Glutamatergic neuron (in vitro differentiated cells): ENCODE data around the gene SLC25A18. TPM values are rescaled to one million over a fixed set of nuclear protein-coding genes. Genes with fewer than 3 reads are reported as not detected.
A peak's percentile ranks its signal among the peaks of the same experiment; 100 is the strongest.

ENCODE experiments used
- DNase-seq: peaks from one replicate; pipeline ENCODE4 v3.0.0; 2022
- H3K27ac Mint-ChIP-seq: one replicate; pipeline ENCODE4 v1.8.0; 2020; ENCODE audit warnings: mild to moderate bottlenecking, mixed read lengths, inconsistent platforms; ENCODE audit not compliant: unreplicated experiment
- H3K27me3 Mint-ChIP-seq: one replicate; pipeline ENCODE4 v1.8.0; 2020; ENCODE audit warnings: mild to moderate bottlenecking, moderate library complexity, mixed read lengths, inconsistent platforms; ENCODE audit not compliant: unreplicated experiment
- H3K36me3 Mint-ChIP-seq: one replicate; pipeline ENCODE4 v1.8.0; 2020; ENCODE audit warnings: mild to moderate bottlenecking, mixed read lengths, inconsistent platforms; ENCODE audit not compliant: unreplicated experiment
- H3K4me1 Mint-ChIP-seq: one replicate; pipeline ENCODE4 v1.8.0; 2020; ENCODE audit warnings: mild to moderate bottlenecking, low read depth, mixed read lengths, inconsistent platforms; ENCODE audit not compliant: unreplicated experiment
- H3K4me3 Mint-ChIP-seq: one replicate; pipeline ENCODE4 v1.8.0; 2020; ENCODE audit warnings: mild to moderate bottlenecking, mixed read lengths, inconsistent platforms; ENCODE audit not compliant: unreplicated experiment
- H3K9me3 Mint-ChIP-seq: one replicate; pipeline ENCODE4 v1.8.0; 2020; ENCODE audit warnings: mild to moderate bottlenecking, moderate library complexity, mixed read lengths, inconsistent platforms; ENCODE audit not compliant: unreplicated experiment
- CTCF ChIP-seq: fragments of 200-600 bp; sonication (generic); IDR thresholded peaks from one replicate; pipeline ENCODE4 v1.5.0; 2021; ENCODE audit not compliant: partially characterized antibody, unreplicated experiment
- total RNA-seq: library from RNA; stranded (reverse); fragmentation: NEBNext Ultra II Directional; extraction: Animal tissue kit (Norgen Biotek cat#: 25700); gene quantifications from one replicate; pipeline ENCODE4 v1.2.1, GENCODE V29; 2021; ENCODE audit not compliant: unreplicated experiment

Gene SLC25A18
- total RNA-seq, 1 donor from 2014 or later = 6.4 TPM

- TF ChIP-seq CTCF = no peak
- Mint-ChIP-seq H3K36me3 (no peaks in the 10 kb centered on the region), H3K27me3 (peaks cover 11% of the 10 kb centered on the region), H3K9me3 (peaks cover 2% of the 10 kb centered on the region), H3K27ac (peak overlapping the region; percentile 43), H3K4me3 (no peak overlapping the region), H3K4me1 (peaks cover 3% of the 10 kb centered on the region)
- DNase-seq = no peak
Observed at GRCh38 chr22:17576470-17576869, 13.2 kb downstream of the SLC25A18 start.

- TF ChIP-seq CTCF = no peak
- Mint-ChIP-seq H3K36me3 (no peaks in the 10 kb centered on the region), H3K4me1 (peaks cover 3% of the 10 kb centered on the region), H3K27ac (no peak overlapping the region), H3K4me3 (no peak overlapping the region), H3K9me3 (peaks cover 4% of the 10 kb centered on the region), H3K27me3 (peaks cover 9% of the 10 kb centered on the region)
- DNase-seq = no peak
Observed at GRCh38 chr22:17578136-17578754, 14.9 kb downstream of the SLC25A18 start.

- no peaks in the 10 kb centered on the region for H3K36me3 Mint-ChIP-seq
- peaks cover 2% of the 10 kb centered on the region for H3K9me3 Mint-ChIP-seq
- H3K4me1 Mint-ChIP-seq = peaks cover 3% of the 10 kb centered on the region
- TF ChIP-seq CTCF = no peak
- no peak overlapping the region for H3K4me3 Mint-ChIP-seq
- peaks cover 6% of the 10 kb centered on the region for H3K27me3 Mint-ChIP-seq
- DNase-seq = no peak
- H3K27ac Mint-ChIP-seq = no peak overlapping the region
Observed at GRCh38 chr22:17579535-17579981, 16.3 kb downstream of the SLC25A18 start.

- Mint-ChIP-seq H3K36me3 (no peaks in the 10 kb centered on the region), H3K27ac (no peak overlapping the region), H3K4me3 (no peak overlapping the region), H3K9me3 (peaks cover 2% of the 10 kb centered on the region), H3K4me1 (peaks cover 3% of the 10 kb centered on the region), H3K27me3 (peaks cover 5% of the 10 kb centered on the region)
- no peak for TF ChIP-seq CTCF
- DNase-seq = no peak
Observed at GRCh38 chr22:17580441-17581031, 17.2 kb downstream of the SLC25A18 start.

- Mint-ChIP-seq H3K4me1 (no peaks in the 10 kb centered on the region), H3K27me3 (no peaks in the 10 kb centered on the region), H3K9me3 (peaks cover 2% of the 10 kb centered on the region), H3K27ac (no peak overlapping the region), H3K36me3 (no peaks in the 10 kb centered on the region), H3K4me3 (no peak overlapping the region)
- DNase-seq = peak; percentile 45
- TF ChIP-seq CTCF = no peak
Observed at GRCh38 chr22:17581056-17581455, 17.8 kb downstream of the SLC25A18 start.
